Colonic mucosa (tissue), 4 donors: ENCODE results near the gene PDHA2. TPM values are rescaled to one million over a fixed set of nuclear protein-coding genes. Genes with fewer than 3 reads are reported as not detected.

Experiments used
- DNase-seq: peaks from one replicate; pipeline ENCODE4 v3.0.0-alpha.2; 2020
- H3K27ac ChIP-seq: fragments of 200-600 bp; one replicate; pipeline ENCODE4 v1.8.0; 2021
- H3K27me3 ChIP-seq: fragments of 200-600 bp; one replicate; pipeline ENCODE4 v1.8.0; 2021
- H3K36me3 ChIP-seq: fragments of 200-600 bp; one replicate; pipeline ENCODE4 v1.8.0; 2021
- H3K4me1 ChIP-seq: fragments of 200-600 bp; one replicate; pipeline ENCODE4 v1.8.0; 2021; ENCODE audit warnings: mild to moderate bottlenecking
- H3K4me3 ChIP-seq: fragments of 200-600 bp; one replicate; pipeline ENCODE4 v1.8.0; 2021
- H3K9ac ChIP-seq, 2 donors: one replicate each; pipeline ENCODE4 v1.7.0; 2013; ENCODE audit warnings: control low read depth in 2 of 2, low read depth in 2 of 2, low read length in 2 of 2
- H3K9me3 ChIP-seq: fragments of 200-600 bp; one replicate; pipeline ENCODE4 v1.8.0; 2021
- CTCF ChIP-seq: fragments of 200-600 bp; IDR thresholded peaks from one replicate; pipeline ENCODE4 v1.8.0; 2022; ENCODE audit warnings: antibody characterized with exemption, mild to moderate bottlenecking
- intact Hi-C: fragments of 100-400 bp; cut with DNase I; formaldehyde crosslinking; loops from one replicate; pipeline ENCODE4 v1.14.1; 2022
- total RNA-seq, 2 donors: library from RNA; stranded (reverse); fragmentation: NEBNext Ultra II Directional in 1 of 2; extraction: Animal tissue kit (Norgen Biotek cat#: 25700) in 1 of 2; gene quantifications; one replicate each; pipeline ENCODE4 v1.2.1, GENCODE V29; 2021
- donor health status: healthy.
- donor health status: DM: no; HTN: no; CAD: no.
- donor health status: DM: no; HTN: no; CAD: no.

The PDHA2 gene
- total RNA-seq, 2 donors from 2014 or later, result not detected

GRCh38 chr4:95831166-95831565 is 8.7 kb upstream of the PDHA2 start:
- no peaks in the 10 kb centered on the region for H3K9me3 ChIP-seq
- no peaks in the 10 kb centered on the region for H3K27me3 ChIP-seq
- no peaks in the 10 kb centered on the region for H3K4me1 ChIP-seq
- H3K9ac ChIP-seq, result no peak overlapping the region
- H3K36me3 ChIP-seq, result no peaks in the 10 kb centered on the region
- H3K4me3 ChIP-seq, result no peak overlapping the region
- intact Hi-C loops, result no loop called here
- H3K27ac ChIP-seq, result no peak overlapping the region
- no peak for TF ChIP-seq CTCF
- DNase-seq, result no peak

GRCh38 chr4:95833711-95834194 is 6.1 kb upstream of the PDHA2 start:
- no peaks in the 10 kb centered on the region for H3K9me3 ChIP-seq
- no peaks in the 10 kb centered on the region for H3K4me1 ChIP-seq
- H3K27me3 ChIP-seq, result no peaks in the 10 kb centered on the region
- DNase-seq, result no peak
- intact Hi-C loops, result no loop called here
- no peak for TF ChIP-seq CTCF
- no peak overlapping the region for H3K9ac ChIP-seq
- no peaks in the 10 kb centered on the region for H3K36me3 ChIP-seq
- H3K27ac ChIP-seq, result no peak overlapping the region
- H3K4me3 ChIP-seq, result no peak overlapping the region

GRCh38 chr4:95835672-95836071 is 4.2 kb upstream of the PDHA2 start:
- TF ChIP-seq CTCF, result no peak
- no peaks in the 10 kb centered on the region for H3K36me3 ChIP-seq
- no peak for DNase-seq
- H3K4me1 ChIP-seq, result no peaks in the 10 kb centered on the region
- intact Hi-C loops, result no loop called here
- H3K9me3 ChIP-seq, result no peaks in the 10 kb centered on the region
- no peak overlapping the region for H3K4me3 ChIP-seq
- H3K9ac ChIP-seq, result no peak overlapping the region
- no peak overlapping the region for H3K27ac ChIP-seq
- no peaks in the 10 kb centered on the region for H3K27me3 ChIP-seq

- Histone ChIP-seq H3K4me3 (no peak overlapping the region), H3K27ac (no peak overlapping the region), H3K4me1 (no peaks in the 10 kb centered on the region), H3K9ac (no peak overlapping the region), H3K36me3 (no peaks in the 10 kb centered on the region), H3K9me3 (no peaks in the 10 kb centered on the region), H3K27me3 (no peaks in the 10 kb centered on the region)
- TF ChIP-seq CTCF, result no peak
- DNase-seq, result no peak
- intact Hi-C loops, result no loop called here
These were observed 1.7 kb upstream of the PDHA2 start for GRCh38 chr4:95838192-95838591.

GRCh38 chr4:95847908-95848460 is 8.1 kb downstream of the PDHA2 start:
- DNase-seq, result no peak
- Histone ChIP-seq H3K9me3 (no peaks in the 10 kb centered on the region), H3K27me3 (no peaks in the 10 kb centered on the region), H3K27ac (no peak overlapping the region), H3K36me3 (no peaks in the 10 kb centered on the region), H3K4me3 (no peak overlapping the region), H3K4me1 (no peaks in the 10 kb centered on the region), H3K9ac (no peak overlapping the region)
- intact Hi-C loops, result no loop called here
- TF ChIP-seq CTCF, result no peak
